Activated T-helper 9 cell treated with anti-CD3 and anti-CD28 coated beads, Interleukin-2, amount 50 U/mL, for 16 hours (primary cell): ENCODE results near the gene NEURL1B.
A peak's percentile ranks its signal among the peaks of the same experiment; 100 is the strongest.
"Not testable (repeated sequence)": the region's sequence is repeated elsewhere in the genome, so short reads cannot be mapped to it uniquely, and the experiment has no call there.

Experiments used
- DNase-seq: peaks from one replicate; pipeline ENCODE4 v3.0.0-alpha.2; 2020; ENCODE audit warnings: low read depth

NEURL1B gene

DNA sequence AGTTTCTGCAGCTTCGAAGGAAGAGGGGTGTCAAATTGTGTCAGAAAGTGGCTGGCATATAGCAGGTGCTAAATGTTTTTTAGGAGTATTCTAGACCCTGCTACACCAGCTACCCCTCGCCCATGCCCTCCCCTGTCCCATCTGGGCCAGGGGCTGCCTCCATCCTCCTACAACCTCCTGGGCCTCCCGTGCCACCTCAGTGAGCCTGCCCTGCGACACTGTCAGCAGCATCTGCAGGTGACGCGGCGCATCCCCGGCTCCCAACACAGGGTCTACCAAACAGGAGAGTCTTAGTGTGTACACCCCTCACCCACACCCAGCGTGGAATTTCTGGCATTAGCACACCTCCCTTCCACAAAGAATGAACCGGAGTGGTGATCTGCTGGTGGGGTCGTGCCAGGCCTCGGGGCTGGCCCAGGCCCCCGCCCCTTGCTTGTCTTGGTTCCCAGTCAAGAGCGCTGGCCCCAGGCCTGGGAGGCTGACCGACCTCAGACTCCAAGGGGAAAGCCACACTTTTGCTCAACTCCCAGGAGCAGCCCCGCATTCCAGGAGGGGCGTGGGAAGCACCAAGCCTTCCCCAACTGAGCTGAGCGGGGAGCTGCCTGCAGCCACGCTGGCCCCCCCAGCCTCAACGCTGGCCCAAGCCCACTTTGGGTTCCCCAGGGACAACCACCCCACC is 55.2 kb downstream of the NEURL1B start:
- DNase-seq = no peak

DNA sequence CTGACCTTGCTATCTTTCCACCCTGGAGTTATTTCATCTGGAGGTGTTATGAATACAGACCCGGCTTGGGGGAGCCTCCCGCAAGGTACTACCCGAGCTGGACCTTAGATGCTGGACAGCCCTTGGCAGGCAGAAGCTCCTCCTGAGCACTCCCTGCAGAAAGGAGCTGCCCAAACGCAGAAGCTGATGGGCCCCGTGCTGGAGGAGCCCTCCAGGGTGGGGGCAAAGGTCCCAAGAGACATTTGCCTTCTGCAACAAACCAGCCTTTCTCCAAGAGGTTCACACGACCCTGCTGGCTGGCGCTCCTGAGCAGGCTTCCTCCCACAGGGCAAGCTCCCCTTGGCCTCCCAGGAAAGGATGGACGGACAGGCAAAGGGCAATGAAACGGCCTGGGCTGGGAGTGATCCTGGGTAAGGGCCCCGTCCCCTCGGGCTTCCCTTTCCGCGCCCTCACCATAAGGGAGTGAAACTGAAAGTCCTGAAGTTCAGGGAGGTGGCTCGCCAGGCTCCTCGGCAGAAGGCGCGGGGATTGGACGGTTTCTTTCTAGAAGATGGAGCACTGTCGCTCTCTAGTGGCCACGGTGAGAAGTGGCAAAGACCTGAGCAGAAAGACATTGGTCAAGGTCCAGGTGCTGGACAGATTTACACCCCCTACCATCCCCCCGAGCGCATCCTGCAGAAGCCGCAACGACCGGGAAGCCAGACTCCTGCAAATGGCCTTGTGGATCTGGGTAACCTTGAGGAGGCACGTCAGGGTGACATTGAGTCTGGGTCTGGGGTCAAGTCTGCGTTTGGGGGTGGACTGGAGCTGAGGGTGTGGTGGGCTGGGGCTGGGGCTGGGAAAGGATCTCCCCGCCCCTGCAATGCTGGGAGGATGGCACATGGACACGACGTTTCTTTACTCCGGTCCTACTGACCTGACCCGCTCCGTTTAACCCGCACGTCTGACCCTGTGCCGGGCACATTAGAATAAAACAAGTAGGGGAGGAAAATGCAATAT is 56.4 kb downstream of the NEURL1B start:
- peak; percentile 69 for DNase-seq

DNA sequence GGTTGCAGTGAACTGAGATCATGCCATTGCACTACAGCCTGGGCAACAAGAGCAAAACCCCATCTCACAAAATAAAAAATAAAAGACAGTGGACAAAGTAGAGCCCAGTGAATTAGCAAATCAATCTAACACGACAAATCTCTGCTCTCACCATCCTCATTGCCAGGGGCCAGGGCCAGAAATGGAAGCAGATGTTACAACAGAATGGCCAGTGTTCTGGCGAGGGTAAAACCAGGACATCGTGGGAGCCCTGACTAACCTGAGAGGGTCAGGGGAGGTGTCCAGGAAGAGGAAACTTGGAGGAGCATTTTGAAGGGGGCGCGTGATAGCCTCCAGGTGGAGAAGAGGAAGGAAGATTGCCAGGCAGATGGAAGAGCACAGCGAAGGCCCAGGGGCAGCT is 58.4 kb downstream of the NEURL1B start:
- DNase-seq = no peak

DNA sequence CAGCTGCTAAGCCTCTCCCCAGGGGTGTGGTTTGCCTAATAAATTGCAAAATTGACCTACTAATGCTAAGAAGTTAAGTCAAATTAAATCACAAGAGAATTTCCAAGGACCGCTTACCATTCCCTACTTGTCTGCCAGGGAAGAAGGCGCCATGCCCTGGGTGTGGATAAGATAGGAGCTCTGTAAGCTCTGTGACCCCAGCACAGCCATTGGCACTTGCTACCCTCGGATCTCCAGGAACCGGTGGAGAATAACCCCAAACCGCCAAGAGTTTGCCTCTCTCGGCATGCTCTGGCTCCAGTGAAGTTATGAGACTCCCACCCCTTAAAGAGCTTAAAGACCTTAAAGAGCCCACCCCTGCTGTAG is 58.9 kb downstream of the NEURL1B start:
- DNase-seq = no peak

GRCh38 chr5:172700365-172701290 is 59.6 kb downstream of the NEURL1B start:
- DNase-seq = no peak

- DNase-seq = no peak
Measured at GRCh38 chr5:172701291-172701656, 60.2 kb downstream of the NEURL1B start.

GRCh38 chr5:172703952-172704351 is 62.9 kb downstream of the NEURL1B start:
- no peak for DNase-seq

DNA sequence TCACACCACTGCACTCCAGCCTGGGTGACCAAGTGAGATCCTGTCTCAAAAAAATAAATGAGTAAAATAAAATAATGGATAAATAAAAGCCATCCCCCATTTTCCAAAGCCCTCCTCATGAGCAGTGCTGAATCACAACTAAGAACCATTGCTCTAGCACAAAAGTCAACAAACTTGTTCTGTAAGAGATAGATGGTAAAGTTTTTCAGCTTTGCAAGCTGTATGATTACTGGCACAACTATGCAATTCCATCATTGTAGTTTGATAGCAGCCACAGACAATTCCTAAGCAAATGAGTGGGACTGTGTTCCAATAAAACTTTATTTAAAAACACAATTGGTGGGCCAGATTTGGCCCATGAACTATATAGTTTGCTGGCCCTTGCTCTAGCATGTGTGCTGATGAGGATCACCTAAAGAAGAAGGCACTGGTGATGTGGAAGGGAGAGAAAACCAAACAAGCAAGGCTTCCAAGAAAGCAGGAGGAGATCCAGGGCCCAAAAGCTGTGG is 64.6 kb downstream of the NEURL1B start:
- no peak for DNase-seq

DNA sequence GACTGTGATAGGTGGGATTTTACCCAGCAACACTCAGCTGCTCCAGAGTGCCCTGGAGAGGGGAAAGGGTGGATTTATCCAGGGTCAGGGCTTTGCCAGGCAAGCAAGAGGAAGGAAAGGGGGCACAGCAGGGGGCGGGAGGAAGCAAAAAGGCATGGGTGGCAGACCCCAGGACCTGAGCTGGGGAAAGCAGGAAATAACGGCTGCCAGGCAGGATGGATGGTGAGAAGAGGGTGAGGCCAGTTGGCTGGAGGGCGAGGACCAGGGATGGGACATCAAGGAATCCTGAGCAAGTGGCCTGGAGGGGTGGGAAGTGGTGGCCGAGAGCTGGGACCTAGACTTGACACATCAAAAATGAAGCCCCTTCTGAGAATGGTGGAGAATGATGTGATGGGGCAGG is 65.7 kb downstream of the NEURL1B start:
- DNase-seq = no peak

- no peak for DNase-seq
Measured at GRCh38 chr5:172707285-172708182, 66.5 kb downstream of the NEURL1B start.

DNA sequence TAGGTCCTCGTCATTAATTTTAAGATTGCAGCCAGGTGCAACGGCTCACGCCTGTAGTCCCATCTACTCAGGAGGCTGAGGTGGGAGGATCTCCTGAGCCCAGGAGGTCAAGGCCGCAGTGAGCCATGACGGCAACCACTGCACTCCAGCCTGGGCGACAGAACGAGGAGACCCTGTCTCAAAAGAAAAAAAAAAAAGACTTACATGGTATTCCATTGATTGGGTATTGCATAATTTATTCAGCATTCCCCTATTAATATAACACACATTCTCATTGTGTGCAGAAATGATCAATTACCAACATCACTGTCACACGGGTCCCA is 67.1 kb downstream of the NEURL1B start:
- DNase-seq = no peak

DNA sequence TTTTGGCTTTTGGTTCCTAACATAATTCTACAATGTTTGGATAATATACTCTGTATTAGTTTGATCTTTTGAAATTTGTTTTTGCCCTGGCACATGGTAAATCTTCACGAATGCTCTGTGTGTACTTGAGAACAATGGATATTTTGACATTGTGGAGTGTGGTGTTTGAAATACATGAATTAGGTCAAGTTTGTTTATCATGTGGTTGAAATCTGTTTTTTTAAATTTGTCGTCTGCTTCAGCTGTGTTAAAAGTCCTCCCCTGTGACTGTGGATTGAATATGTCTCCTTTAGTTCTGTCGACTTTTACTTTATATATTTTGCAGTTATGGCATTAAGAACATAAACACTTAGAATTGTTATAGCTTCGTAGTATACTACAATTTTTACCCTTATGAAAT is 69.6 kb downstream of the NEURL1B start:
- DNase-seq = no peak

- DNase-seq = not testable (repeated sequence)
Measured at GRCh38 chr5:172711321-172711861, 70.3 kb downstream of the NEURL1B start.

- DNase-seq = no peak
Measured at GRCh38 chr5:172712610-172713009, 71.5 kb downstream of the NEURL1B start.

- DNase-seq = peak; percentile 64
Measured at GRCh38 chr5:172713113-172713808, 72.2 kb downstream of the NEURL1B start.

DNA sequence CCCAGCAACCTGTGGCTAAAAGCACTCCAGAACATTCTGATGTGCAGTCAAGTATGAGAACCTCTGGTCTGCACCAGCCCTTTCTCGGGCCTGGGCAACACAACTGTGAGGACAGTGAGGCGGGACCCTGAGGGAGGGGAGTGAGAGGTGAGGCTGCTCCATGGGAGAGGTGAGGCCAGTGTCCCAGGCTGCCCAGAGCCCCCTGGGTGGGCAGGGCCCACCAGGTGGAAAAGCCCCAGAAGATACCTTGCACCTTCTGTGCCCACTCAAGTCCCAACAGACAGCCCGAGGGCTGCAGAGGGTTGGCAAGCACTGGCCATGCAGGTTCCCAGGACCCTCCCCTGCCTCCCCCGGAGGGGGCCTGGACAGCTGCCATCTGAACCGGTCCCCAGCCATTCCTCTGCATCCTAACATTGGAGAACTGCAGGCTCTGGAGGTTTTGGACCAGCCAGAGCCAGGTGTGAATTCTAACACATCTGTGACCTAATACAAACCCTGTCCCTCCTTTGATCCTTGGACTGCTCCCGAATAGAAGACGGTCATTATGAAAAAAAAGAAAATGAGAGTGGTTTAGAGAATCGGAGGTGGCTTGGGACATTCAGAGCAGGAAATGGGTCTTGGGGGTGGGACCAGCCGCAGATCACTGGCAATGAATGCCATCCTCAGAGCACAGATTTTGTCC is 72.9 kb downstream of the NEURL1B start:
- DNase-seq = no peak

GRCh38 chr5:172714491-172715420 is 73.7 kb downstream of the NEURL1B start:
- DNase-seq = peak; percentile 44

DNA sequence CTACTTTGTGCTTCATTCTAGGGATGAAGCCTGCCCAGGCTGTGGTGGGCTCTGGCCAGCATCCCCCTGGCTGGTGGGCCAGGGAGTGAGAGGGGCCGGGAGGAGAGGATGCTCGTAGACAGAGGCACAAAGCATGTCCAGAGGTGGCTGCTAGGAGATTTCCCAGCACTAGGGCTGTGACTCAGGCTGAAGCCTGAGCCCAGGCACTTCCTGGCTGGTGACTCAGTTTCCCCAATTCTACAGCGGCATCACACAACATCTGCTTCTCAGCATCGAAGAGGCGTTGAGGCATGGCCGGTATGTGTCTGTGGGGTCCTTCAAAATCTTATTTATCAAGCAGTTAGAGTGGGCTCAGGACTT is 74.3 kb downstream of the NEURL1B start:
- no peak for DNase-seq
